Lung microvascular endothelial cell (primary cell): ENCODE data around the gene SPATA2L. TPM values are rescaled to one million over a fixed set of nuclear protein-coding genes. Genes with fewer than 3 reads are reported as not detected.
A peak's percentile ranks its signal among the peaks of the same experiment; 100 is the strongest.
"Not testable (repeated sequence)": the region's sequence is repeated elsewhere in the genome, so short reads cannot be mapped to it uniquely, and the experiment has no call there.

ENCODE experiments used
- DNase-seq, 2 donors: peaks; one replicate each; pipeline versions ENCODE4 v3.0.0 to v3.0.0-alpha.2; 2010; ENCODE audit warnings: low read depth in 2 of 2
- total RNA-seq: library from RNA; depleted of rRNA; stranded (reverse); fragments of >200 nt; gene quantifications from 2 replicates; pipeline ENCODE4 v1.2.1, GENCODE V29; 2014

The SPATA2L gene
- total RNA-seq, 1 donor from 2014 or later: 10.1 TPM

GRCh38 chr16:89707695-89708094, 6.2 kb upstream of the SPATA2L start:
- DNase-seq: no peak

- no peak for DNase-seq
These were observed 5.2 kb upstream of the SPATA2L start for GRCh38 chr16:89706518-89707260.

GRCh38 chr16:89705006-89705405, 3.5 kb upstream of the SPATA2L start:
- DNase-seq: no peak

GRCh38 chr16:89704281-89704680, 2.8 kb upstream of the SPATA2L start:
- DNase-seq: no peak

- peak; percentile 66 to 76 for DNase-seq
These were observed 668 bp downstream of the SPATA2L start for GRCh38 chr16:89700649-89701424.

- DNase-seq: peak; percentile 98 to 99
These were observed 1.3 kb downstream of the SPATA2L start for GRCh38 chr16:89700100-89700648.

GRCh38 chr16:89699629-89700099, 1.8 kb downstream of the SPATA2L start:
- DNase-seq: not testable (repeated sequence)

- DNase-seq: not testable (repeated sequence)
These were observed 2.8 kb downstream of the SPATA2L start for GRCh38 chr16:89698717-89699116.

GRCh38 chr16:89697616-89698331, 3.7 kb downstream of the SPATA2L start:
- DNase-seq: no peak

- no peak for DNase-seq
These were observed 4.3 kb downstream of the SPATA2L start for GRCh38 chr16:89697161-89697615.

- DNase-seq: no peak
These were observed 4.8 kb downstream of the SPATA2L start for GRCh38 chr16:89696670-89697128.

GRCh38 chr16:89695875-89696669, 5.4 kb downstream of the SPATA2L start:
- DNase-seq: no peak

GRCh38 chr16:89695086-89695874, 6.2 kb downstream of the SPATA2L start:
- DNase-seq: no peak

GRCh38 chr16:89694784-89695085, 6.8 kb downstream of the SPATA2L start:
- DNase-seq: not testable (repeated sequence)

- no peak for DNase-seq
These were observed 7.3 kb downstream of the SPATA2L start for GRCh38 chr16:89693931-89694783.

GRCh38 chr16:89693289-89693731, 8.2 kb downstream of the SPATA2L start:
- no peak for DNase-seq

- DNase-seq: no peak
These were observed 9.4 kb downstream of the SPATA2L start for GRCh38 chr16:89691986-89692569.

- DNase-seq: no peak
These were observed 10.1 kb downstream of the SPATA2L start for GRCh38 chr16:89691231-89691985.
